GM18870 (cell line): ENCODE measurements around the gene TMEM30A.
A peak's percentile ranks its signal among the peaks of the same experiment; 100 is the strongest.

ENCODE experiments used
- ATAC-seq: cut with Tn5 transposase; IDR thresholded peaks from one replicate; pipeline ENCODE4 v1.9.1; 2021; ENCODE audit warnings: moderate library complexity; ENCODE audit not compliant: unreplicated experiment

TMEM30A gene

DNA sequence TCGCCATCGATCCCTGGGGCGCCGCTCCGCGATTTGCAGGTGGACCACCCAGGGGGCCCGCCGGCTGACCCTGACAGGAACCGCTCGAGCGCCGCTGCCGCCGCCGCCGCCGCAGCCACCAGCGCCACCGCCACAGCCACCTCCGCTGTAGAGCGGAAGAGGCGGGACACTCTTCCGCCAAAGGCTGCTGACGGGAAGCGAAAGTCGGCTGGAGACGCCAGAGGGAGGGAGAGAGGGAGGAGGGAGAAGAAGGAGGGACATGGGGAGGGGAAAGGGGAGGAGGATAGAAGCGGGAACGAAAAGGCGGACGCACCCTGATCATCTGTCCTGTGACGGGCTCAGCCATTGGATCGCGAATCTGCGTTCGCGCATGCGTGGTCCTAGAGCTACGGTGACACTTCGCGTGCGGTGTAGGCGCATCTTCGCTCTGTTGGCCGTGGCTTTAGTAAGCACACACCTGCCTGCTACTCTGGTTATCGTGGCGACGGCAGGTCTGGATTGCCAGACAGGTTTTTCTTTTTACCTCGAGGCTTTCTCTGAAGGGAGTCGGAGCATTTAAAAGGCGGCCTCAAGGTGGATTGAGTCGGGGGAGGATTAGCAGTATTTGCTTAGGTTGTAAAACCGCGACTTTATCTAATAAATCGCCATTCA is at the start of gene TMEM30A:
Gene TMEM30A, minus strand, starts transcription at position 161 of the 651 bp plus-strand sequence. Its CDS starts 154 bp downstream, at position 7.
- ATAC-seq: peak; percentile 87

DNA sequence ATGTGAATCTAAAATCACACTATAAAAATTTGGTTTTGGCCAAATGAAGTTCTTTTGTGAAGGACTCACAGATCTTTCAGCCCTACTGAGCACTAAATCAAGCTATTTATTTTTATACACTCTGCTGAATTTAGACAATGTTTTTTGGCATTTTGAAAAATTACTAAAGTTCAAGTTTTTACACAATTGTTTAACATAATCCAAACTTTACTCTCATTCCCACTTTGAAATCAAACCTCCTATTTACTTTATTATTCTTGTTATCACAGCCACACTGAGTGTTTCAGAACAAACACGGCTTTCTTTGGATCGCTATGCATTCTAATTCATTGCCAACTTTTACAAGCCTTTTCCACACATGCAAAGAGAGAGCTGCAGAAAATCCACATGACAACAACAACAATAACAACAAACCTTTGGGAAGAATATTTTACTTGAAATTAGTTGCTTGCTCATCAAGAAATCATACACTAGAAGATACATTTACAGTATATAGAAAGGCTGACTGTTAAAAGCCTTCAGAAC is 49.1 kb upstream of the TMEM30A start:
- ATAC-seq: no peak

DNA sequence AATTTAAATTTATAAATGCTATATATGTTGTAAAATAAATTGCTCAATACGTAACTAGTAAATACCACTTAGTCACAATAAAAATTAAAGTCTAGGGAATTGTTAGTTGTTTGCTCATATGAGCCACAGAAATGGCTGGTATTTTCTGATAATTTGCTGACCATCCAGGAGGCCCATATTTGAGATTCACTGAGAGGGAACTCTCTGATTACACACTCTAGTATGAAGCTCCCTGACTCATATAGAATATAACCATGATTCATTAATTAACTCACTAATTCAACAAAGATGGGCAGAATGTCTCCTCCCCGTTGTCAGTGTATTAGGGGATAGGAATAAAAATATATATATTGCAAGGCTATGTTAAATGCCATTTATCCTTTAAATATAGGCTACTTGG is 46.6 kb upstream of the TMEM30A start:
- ATAC-seq: no peak

DNA sequence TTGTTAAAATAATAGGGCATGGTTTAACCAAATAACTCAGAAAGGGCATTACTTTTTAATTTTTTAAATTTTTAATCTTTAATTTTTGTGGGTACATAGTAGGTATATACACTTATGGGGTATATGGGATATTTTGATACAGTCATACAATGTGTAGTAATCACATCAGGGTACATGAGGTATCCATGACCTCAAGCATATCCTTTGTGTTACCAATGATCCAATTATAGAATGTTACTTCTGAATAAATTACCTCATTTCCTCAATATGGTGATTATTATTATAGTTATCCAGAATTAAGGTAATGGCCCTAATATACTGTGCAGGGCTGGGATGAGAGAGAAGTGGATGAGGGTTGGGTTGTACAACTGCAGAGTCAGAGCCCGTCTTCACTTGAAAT is 45.1 kb upstream of the TMEM30A start:
- no peak for ATAC-seq

DNA sequence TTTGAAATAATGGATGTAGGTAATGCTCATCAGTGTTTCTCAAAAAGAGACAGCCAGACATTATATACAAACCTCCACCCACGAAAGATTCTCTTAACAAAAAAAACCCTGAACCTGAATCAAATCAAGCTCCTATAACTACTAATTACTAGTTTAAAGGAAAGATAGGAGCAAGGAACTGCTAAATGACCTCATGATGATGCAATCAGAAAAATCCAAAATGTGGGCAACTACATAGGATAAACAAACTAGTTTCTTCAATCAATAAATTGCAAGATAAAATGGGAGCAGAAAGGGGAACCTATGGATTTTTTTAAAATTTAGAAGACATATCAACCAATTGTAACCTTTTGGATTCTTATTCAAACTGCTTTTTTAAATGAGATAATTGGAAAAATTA is 43.2 kb upstream of the TMEM30A start:
- ATAC-seq: no peak

DNA sequence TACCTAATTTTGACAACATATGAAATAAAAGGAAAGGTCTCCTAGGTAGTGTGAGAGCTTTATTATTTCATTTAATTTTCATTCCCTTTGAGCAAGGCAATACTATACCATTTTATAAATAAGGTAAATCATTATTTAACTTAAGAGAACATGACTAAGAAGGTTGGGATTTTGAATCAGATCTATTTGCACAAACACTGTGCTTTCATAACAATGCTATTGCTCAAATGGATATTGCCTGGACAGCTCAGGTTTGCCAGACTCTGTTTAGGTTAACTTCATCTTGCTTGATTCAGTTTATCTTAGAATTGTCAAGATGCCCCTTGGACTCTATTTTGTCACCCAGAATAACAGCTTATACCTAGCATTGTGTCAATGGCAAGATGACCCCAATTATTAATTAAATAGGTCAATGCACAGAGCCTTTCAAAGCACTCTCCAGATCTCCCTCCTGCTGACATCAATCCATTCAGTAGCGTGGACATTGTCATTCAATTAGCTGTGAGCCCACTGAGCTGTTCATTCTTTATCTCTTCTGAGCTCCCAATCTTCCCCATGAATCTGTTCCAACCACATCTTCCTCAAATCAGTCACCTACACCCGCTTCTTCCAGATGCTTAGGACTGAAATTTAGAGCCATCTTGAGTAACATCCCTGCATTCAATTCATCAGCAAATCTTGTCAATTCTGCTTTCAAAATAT is 42.1 kb upstream of the TMEM30A start:
- ATAC-seq: no peak

DNA sequence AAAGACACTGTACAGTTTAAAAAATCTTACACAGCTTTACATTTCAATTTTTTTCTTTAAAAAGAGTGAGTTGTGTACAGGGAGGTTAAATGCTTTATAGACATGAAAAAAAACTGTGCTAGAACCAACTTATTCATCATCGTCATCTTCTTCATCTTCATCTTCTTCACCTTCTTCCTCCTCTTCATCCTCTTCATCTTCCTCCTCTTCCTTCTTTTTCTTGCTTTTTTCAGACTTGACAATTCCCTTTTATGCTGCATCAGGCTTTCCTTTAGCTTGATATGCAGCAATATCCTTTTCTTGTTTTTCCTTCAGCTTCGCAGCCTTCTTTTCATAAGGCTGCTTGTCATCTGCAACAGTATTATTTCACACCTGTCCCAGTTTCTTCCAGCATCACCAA is 34.3 kb upstream of the TMEM30A start:
- ATAC-seq: no peak

DNA sequence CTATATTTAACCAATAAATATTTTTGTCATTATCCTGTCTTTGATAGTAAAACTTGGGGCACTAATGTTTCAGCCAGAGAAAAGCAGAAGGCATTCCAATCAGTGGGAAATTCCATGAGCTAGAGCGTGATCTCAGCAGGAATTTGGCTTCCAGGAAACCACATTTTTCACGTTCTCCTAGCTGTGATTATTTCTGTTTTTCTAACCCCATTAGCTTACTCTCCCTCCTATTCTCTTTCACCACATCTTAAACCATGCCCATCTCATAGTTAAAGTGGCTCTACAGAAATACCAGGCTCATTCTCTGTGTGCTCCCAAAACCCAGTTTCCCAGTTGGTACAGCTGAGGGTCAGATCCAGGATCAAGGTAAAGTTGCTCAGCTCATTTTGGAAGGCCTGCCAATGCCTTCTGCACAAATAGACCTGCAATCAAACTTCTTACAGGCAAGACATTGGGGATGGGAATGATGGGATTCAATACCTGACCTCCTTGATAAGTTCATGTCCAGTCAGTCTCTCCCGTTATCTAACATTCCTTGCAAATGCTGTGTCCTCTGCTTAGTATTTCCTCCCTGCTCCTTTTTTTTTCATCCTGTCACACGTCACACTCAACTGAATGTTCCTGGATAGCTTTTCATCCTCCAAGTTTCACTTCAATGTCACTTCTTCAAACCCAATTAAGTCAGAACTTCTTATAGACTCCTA is 33.1 kb upstream of the TMEM30A start:
- ATAC-seq: no peak

DNA sequence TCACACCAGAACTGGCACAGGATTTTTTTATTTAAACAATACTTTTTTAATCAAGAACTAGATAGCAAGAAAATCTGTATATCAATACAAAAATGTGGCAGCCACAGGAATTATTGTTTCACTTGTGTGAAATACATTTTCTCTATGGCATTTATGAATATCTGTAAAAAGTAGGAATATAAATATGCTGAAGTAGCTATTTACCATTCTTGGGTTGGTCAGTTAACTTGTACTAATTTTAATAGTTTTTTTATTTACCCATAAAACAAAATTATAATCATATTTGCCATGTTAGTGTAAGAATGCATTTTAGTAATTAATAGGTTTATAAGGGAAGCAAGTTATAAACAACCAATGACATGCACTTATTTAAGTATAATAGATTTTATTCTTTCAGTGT is 31.4 kb upstream of the TMEM30A start:
- ATAC-seq: no peak

DNA sequence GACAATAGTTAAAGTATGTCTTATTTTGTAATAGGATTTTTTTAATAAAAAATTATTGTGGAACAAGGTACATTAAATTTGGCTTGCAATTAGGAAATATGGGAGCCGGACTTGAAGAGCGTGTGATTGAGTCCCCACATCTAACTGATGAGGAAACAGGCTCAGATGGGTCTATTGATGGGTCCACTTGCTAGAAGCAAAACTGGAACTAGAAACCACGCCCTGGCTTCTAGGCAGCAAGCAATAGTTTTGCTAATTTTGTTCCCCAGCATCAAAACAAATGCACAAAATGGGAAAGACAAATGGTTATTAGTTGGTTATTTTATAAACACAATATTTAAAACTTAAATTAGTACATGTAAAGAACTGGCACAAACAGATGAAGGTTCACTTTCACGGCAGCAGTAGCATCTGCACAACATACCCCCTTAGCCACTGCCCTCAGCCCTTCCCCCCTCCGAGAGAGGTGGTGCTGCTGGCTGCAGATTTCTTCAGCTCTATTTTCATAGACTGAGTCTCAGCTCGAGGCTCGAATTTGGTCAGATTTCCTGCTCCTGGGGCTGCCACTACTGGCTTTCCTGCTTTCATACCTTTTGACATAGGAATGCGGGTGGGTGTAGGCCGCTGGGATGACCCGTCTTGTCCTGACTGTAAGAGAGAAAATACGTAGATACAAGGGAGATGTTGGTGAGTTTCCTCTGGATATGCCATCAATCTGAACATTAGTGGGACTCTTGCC is 23.8 kb upstream of the TMEM30A start:
- ATAC-seq: no peak

DNA sequence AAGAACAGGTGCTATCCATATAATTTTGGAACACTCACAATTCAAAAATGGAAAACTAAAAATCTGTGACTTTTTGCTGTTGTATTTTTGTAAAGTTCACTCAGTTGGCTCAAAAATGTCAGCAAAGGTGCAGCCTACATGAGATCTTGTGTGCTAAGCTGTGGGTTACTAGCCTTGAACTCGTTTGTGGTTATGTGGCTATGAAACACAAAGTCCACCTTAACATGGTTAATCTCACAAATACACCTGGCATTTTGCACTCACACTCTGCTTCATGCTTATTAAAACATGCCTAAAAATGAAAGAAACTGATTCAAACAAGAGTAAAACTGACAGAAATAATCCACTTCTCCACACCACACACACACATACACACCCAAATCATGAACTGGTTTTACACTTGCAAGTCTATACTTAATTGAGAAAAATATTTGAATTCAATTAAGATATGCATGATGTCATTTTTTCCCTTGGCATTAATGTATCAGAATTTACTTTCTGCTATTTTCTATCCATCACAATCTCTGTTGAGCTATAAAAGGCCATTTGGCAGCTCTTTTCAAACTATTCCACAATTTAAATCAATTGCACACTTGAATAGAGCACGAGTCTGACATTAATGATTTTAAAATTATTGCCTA is 22.9 kb upstream of the TMEM30A start:
- no peak for ATAC-seq

DNA sequence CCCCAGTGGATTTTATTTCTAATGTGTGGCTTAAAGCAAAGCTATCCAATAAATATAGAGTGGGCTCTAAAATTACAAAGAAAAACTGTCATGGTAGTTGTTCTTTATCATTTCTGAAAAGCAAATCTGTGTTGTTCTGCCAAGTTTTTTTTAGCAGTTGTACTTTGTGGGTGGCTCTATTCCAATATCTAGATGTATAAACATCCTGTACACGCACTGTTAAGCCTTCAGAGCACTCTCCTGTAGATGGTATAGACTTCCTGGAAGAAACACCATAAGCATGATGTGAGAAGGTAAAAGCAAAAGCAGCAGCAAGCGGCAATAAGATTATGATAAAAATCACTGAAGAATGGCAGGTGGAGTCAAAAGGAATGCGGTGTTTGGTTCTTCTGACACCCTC is 21.5 kb upstream of the TMEM30A start:
- ATAC-seq: no peak

DNA sequence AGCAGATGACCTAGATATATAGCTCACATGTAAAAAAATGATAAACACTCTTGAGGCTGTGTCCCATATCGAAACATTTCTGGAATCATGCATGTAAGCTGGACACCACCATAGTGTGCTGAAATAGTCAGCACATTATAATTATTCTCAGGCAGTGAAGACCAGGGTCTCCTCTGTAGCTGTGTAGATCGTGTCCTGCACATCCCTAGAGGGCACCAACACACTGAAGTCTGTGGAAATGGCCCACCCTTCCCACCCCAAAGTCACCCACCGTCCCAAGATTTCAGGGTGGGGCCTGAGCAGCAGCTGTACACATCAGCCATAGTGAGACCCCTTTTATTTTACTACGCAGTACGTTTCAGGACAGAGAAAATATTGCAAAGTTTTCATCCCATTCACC is 21.0 kb upstream of the TMEM30A start:
- ATAC-seq: no peak

DNA sequence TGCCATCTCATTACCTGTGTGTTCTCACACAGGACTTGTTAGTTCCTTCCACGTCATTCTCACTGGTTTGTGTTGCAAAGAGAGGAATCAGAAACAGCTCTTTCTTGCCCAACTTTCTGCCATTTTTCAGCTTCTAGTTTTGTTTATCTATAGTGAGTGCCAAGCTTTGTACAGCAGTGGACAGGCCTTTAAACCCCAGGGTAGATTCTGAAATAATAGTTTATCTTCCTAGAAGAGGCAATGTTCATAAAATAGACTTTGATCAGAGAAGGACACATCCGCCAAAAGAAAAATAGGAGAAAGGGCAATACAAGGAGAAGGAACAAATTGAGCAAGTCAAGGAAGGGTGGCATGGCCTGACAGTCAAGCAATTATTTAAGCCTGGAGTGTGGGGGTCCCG is 17.7 kb upstream of the TMEM30A start:
- ATAC-seq: no peak

DNA sequence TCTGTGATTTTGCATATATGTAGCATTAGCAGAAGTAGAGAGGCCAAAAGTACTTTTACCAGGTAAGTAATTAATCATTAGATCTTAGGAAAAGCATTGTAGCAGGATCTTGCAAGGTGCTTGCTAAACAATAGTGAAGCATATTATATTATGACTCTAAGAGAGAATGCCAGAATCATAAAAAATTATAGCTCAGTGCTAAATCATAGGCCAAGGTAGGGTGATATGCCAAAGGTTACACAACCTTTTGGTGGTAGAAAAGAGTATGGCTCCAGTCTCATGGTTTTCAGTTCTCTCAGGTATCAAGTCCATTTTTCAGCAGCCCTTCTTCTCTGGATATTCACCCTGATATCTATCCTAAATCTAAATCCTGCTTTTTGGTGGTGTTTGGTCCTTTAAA is 16.9 kb upstream of the TMEM30A start:
- no peak for ATAC-seq

DNA sequence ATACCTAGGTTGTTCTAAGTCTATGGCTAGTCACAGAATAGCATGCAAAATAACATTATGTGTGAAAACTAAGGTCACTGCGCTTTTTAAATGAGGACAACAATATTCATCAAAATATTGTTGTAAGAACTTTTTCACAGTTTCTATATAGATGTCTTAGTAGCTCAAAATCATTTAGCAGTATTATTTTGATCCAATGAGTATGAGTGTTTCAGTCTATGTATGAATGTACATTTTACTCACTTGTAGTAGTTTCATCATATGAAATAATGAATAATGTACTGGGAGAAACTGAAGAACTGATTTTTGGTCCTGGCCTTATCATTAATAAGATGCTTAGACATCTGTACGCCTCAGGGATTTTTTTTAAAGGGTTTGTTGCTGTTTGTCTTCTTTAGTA is 16.5 kb upstream of the TMEM30A start:
- ATAC-seq: no peak

DNA sequence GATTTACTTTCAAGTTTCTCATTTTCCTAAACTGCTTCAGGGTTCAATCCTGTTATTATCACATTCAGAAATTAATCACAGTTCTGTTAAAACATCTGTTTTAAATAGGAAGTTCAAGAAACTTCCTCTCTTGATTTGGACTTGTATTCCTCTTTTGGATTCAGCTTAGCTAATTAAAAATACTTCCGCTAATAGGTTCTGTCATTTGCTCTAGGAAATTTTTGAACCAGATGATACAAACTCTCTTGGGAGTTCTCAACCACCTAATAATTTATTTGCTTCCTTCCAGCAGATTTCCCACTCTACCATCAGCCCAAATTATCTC is 15.9 kb upstream of the TMEM30A start:
- ATAC-seq: no peak

DNA sequence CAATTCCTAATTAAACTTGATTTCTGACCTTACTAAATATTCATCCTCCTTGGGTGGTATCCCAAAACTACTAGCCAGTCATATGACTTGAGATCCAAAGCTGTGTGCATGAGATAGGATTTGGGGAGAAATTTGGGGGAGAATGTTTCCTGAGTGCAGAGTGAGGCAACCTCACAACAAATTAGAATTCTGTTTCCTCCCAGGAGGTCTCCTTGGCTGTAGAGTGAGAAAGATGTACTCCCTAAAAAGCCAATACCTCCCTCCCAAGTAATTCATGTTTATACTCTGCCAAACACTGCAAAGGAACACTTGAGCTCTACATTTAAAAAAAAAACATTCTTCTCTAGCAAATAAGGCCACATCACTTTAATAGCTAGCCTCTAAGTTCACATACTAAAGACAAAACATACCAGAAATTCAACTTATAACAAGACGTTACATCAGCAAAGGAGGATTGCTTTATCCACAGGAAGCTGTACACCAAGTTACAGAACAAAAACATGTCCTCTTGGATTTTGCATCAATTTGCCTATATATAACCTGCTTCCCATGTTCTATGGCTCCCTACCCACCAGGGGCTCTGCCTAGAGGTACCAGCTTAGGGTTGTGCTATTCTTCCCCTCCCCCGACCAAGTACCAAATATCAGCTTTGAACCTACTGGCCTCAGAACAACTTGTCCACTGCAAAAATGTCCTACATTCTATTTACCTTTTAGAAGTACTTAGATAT is 15.4 kb upstream of the TMEM30A start:
- no peak for ATAC-seq

DNA sequence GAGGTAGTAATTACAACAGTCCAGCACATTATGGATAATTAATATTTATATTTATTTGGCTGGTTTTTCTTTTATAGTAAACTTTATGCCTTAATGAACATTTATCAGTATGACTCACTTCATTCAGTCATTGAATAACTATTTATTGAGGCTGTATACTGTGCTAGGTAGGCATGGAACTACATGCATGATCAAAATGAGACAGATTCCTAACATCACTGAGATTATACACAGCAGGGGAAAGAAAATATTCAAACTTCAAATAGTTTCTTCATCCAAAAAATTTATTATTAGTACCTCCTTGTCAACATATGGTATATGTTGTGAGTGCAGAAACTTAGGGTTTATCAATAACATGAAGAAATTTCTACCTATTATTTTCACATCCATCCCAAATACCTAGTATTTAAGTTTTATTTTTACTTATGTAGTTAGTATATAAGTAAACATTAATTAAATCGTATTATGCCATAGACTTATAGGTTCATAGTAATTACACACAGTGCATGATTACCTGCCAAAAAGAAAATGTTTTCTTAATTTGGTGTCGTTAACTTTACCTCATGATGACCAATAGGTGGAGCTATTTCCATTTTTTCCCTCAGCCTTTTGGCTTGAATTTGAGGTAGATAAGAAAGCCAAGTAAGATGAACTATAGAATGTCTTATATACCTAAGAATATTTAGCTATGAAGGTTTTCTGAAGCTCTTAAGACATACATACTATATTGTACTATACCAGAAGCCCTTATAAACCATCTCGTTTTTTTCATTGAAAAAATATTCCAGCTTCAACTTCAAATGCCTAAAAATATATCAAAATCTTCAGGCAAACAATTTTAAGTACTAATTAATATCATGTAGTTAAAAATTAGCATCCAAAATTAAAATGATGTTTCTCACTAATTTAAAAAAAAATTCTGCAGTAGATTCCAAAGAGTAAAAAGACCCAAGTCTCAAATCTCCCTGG is 12.5 kb upstream of the TMEM30A start:
- no peak for ATAC-seq
